Bronchial epithelial cell (primary cell): Measurements from ENCODE around the gene TFEC. TPM values are rescaled to one million over a fixed set of nuclear protein-coding genes. Genes with fewer than 3 reads are reported as not detected.
A peak's percentile ranks its signal among the peaks of the same experiment; 100 is the strongest.

Experiments used
- DNase-seq: peaks from one replicate; pipeline ENCODE4 v3.0.0-alpha.2; 2010; ENCODE audit warnings: low read depth
- FAIRE-seq: peaks from 2 replicates; lab custom pipeline; 2011; peaks lifted over from hg19 to GRCh38; lab: Jason Lieb, UNC
- H3K27me3 ChIP-seq: 2 replicates; pipeline ENCODE4 v1.5.1; 2011; ENCODE audit warnings: low read length; ENCODE audit not compliant: control insufficient read depth, insufficient read depth
- H3K36me3 ChIP-seq: 2 replicates; pipeline ENCODE4 v1.5.1; 2011; ENCODE audit warnings: low read length; ENCODE audit not compliant: control insufficient read depth, insufficient read depth
- H3K4me3 ChIP-seq: 2 replicates; pipeline ENCODE4 v1.5.1; 2011; ENCODE audit warnings: mild to moderate bottlenecking, low read depth, low read length, control low read depth
- total RNA-seq: library from RNA; depleted of rRNA; stranded (reverse); fragments of >200 nt; gene quantifications from 2 replicates; pipeline ENCODE4 v1.2.1, GENCODE V29; 2014
- TF ChIP-seq, protein P1 (sequence below): IDR thresholded peaks from 2 replicates; pipeline ENCODE4 v1.5.1; 2011; ENCODE audit warnings: mild to moderate bottlenecking, moderate library complexity, low read length, control low read depth, inconsistent platforms; ENCODE audit not compliant: insufficient read depth, severe bottlenecking

TFEC gene
- total RNA-seq, 1 donor from 2014 or later: not detected

DNA sequence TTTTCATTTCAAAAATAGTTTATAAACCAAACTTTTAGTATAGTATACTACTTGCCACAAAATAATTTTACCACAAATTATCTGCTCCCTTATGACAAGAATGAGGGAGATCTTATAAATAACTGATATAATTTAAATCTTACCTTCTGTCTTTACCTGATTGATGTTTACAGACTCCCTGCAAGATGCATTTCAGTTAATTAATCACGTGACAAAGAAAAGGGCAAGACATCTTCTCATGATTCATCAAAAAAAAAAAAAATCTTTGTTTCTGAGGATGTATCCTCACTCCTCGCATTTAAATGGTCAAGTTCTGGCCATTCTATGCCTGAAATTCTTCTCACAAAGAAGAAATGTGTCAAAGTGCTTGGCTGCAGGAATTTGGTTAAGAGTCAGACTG, 2.3 kb upstream of the TFEC start:
- FAIRE-seq: no peak

DNA sequence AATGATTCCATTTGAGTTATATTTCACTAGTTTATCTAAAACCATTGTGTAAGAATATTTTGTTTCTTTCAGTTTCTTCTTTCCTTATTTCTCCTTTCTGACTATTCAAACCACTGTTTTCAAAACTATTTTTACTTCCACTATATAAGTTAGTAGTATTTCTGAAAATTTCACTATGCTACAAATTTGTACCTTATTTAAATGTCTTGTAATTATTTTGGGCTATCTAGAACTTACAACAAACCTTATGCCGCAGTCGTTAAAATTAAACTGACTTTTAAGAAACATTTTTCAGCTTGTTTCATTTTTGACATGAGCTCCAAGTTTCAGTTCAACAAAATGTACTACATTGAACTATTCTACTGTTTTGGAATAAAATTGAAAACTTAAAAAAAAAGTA, 1.8 kb downstream of the TFEC start:
- FAIRE-seq (no peak), DNase-seq (no peak)
- Histone ChIP-seq H3K36me3 (no peaks in the 10 kb centered on the region), H3K27me3 (no peaks in the 10 kb centered on the region), H3K4me3 (no peak overlapping the region)
- TF ChIP-seq, protein P1, sequence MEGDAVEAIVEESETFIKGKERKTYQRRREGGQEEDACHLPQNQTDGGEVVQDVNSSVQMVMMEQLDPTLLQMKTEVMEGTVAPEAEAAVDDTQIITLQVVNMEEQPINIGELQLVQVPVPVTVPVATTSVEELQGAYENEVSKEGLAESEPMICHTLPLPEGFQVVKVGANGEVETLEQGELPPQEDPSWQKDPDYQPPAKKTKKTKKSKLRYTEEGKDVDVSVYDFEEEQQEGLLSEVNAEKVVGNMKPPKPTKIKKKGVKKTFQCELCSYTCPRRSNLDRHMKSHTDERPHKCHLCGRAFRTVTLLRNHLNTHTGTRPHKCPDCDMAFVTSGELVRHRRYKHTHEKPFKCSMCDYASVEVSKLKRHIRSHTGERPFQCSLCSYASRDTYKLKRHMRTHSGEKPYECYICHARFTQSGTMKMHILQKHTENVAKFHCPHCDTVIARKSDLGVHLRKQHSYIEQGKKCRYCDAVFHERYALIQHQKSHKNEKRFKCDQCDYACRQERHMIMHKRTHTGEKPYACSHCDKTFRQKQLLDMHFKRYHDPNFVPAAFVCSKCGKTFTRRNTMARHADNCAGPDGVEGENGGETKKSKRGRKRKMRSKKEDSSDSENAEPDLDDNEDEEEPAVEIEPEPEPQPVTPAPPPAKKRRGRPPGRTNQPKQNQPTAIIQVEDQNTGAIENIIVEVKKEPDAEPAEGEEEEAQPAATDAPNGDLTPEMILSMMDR: no peak

More for the DNA sequence above, 2.3 kb upstream of the TFEC start:
- H3K36me3 ChIP-seq: no peaks in the 10 kb centered on the region
- H3K27me3 ChIP-seq: no peaks in the 10 kb centered on the region
- no peak for DNase-seq
- H3K4me3 ChIP-seq: no peak overlapping the region
- TF ChIP-seq, protein P1: no peak

DNA sequence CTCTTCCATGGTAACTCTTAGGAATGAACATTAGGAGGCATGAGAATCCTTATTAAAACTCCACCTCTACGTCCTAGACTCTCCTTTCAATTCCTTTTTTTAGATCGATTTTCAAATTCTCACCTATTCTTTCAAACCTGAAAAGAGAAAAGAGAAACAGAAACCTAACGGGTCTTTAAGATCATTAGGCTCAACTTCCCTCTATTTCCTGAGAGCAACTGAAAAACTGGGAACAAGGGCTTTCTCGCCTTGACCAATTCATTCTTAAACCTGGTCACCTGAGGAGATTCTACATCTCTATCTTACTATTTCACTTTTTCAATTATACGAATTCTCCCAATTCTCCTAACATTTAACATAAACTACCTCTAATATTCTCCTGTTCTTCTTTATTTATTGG, 2.8 kb downstream of the TFEC start:
- Histone ChIP-seq H3K36me3 (no peaks in the 10 kb centered on the region), H3K27me3 (no peaks in the 10 kb centered on the region), H3K4me3 (no peak overlapping the region)
- DNase-seq (no peak), FAIRE-seq (no peak)
- TF ChIP-seq, protein P1: no peak

DNA sequence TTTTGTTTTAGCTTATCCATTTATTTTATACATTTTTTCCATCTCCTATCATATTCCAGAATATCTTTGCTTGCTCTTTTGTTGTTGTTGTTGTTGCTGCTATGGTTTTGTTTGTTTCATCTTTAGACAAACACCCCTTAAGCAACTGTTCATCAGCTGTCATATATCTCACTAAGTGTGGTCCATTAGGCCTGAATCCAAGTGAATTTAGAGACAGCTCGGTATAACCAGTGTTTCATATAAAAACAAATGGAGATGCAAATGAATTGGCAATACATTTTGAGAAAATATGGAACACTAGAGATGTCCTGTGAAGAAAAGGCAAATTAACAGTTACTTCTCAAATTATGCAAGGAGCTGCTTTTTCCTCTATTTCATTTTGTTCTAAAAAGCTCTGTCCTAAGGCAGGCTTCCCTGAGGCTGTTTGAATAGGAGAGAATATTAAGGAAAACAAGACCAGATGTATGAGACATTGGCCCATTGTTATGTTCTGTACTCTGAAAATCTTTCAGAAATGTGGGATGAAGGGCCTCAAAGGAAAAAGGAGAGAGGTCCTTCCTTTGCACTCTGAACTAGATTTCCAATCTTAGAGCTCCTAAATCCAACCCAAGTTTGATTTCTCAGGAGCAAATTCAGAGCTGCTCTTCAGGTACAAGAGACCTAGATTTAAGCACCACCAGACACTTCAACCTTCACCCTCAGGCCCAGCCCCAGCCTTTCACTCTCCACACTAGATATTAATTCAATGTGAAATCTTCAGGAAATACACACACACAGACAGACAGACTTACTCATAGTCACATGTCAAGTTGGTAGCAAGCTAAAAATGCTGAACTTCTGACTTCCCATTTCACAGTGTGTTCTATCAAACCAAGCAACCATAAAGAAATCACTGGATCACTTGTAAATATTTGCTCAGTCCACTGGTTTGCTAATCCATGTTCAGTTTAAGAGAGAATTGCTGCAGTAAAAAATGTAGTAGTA, 5.4 kb downstream of the TFEC start:
- DNase-seq: peak; percentile 55
- FAIRE-seq: no peak
- Histone ChIP-seq H3K36me3 (no peaks in the 10 kb centered on the region), H3K4me3 (no peak overlapping the region), H3K27me3 (no peaks in the 10 kb centered on the region)
- TF ChIP-seq, protein P1: no peak

DNA sequence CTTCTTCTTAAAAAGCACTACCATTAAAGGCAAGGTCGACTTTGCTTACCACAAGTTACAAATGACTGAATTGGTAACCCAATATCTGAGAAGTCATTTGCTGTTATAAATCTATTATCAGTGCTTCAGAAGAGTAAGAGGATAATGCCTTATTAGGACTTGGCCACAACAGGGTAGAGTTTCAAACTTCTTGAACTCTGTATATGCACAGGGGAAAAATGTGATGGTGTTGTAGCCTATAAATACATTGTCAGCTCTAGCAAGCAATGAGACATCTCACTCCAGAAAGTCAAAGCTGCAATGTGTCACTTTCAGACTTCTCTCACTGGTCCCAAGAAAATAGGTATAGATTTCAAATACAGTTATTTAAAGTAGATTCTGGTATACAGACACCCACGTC, 9.3 kb downstream of the TFEC start:
- no peak overlapping the region for H3K4me3 ChIP-seq
- TF ChIP-seq, protein P1: no peak
- no peaks in the 10 kb centered on the region for H3K36me3 ChIP-seq
- no peak for FAIRE-seq
- no peak for DNase-seq
- H3K27me3 ChIP-seq: no peaks in the 10 kb centered on the region
